Coronary artery (tissue), 2 donors: ENCODE results near the gene TAF4B.

Source experiments
- DNase-seq: peaks from one replicate; pipeline ENCODE4 v3.0.0-alpha.2; 2017; ENCODE audit warnings: low spot score
- H3K27ac ChIP-seq, 2 donors: fragments of 200-600 bp; sonication (generic); one replicate each; pipeline ENCODE4 v1.5.1; 2016 to 2019
- H3K4me3 ChIP-seq: fragments of 200-600 bp; sonication (generic); 2 replicates; pipeline ENCODE4 v1.5.1; 2016; ENCODE audit warnings: mild to moderate bottlenecking, moderate library complexity
- TF ChIP-seq, protein P1 (sequence below): fragments of 200-600 bp; sonication (generic); IDR thresholded peaks from one replicate; pipeline ENCODE4 v1.5.1; 2019; ENCODE audit warnings: antibody characterized with exemption

TAF4B gene

DNA sequence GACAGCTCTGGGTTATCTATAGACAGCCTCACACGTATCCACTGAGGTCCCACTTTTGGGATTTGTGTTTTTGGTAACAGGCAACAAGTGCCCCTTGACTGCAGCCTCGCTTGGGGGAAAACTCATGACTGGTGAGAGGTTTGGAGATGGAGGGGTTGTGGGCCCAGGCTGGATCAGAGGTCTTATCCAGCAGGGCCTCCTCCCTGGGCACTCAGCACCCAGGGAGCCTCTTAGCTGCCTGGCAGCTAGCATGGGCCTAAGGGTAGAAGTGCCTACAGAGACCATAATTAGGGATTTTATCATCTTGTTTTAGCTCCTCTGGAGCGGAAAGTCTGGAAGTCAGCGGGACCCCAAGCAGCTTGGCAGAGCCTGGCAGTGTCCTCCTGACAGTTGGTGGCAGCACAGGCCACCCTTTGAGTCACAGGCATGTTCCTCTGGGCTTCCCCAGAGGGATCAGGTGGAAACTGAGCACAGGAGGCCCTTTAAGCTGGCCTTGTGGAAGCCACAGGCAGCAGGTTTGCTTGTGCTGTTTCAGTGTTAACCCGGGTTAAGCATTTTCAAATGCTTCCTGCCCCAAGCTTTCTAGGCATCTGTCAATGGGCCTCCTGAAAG, 179.1 kb downstream of the TAF4B start:
- H3K27ac ChIP-seq: no peak overlapping the region

DNA sequence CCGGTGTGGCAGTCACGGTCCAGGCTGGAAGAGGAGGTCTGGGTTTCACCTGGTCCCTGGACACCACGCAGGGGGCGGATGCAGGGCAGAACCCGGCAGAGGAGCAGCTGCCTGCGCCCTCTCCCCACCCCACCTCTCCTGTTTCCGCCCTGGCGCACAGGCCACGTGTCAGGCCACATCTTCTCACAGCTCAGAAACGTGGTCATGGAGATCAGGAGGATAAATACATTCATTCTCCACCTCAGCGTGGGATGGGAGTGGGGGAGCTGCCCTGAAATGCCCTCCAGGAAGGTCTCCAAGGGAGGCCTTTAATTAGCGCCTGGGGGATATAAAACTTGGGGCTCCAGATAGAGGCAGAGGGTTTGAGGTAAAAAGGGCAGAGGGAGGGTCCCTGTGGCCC, 180.1 kb downstream of the TAF4B start:
- DNase-seq: no peak
- H3K4me3 ChIP-seq: no peak overlapping the region
- TF ChIP-seq, protein P1, sequence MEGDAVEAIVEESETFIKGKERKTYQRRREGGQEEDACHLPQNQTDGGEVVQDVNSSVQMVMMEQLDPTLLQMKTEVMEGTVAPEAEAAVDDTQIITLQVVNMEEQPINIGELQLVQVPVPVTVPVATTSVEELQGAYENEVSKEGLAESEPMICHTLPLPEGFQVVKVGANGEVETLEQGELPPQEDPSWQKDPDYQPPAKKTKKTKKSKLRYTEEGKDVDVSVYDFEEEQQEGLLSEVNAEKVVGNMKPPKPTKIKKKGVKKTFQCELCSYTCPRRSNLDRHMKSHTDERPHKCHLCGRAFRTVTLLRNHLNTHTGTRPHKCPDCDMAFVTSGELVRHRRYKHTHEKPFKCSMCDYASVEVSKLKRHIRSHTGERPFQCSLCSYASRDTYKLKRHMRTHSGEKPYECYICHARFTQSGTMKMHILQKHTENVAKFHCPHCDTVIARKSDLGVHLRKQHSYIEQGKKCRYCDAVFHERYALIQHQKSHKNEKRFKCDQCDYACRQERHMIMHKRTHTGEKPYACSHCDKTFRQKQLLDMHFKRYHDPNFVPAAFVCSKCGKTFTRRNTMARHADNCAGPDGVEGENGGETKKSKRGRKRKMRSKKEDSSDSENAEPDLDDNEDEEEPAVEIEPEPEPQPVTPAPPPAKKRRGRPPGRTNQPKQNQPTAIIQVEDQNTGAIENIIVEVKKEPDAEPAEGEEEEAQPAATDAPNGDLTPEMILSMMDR: no peak
- no peak overlapping the region for H3K27ac ChIP-seq

More for the DNA sequence above, 179.1 kb downstream of the TAF4B start:
- TF ChIP-seq, protein P1: no peak
- no peak for DNase-seq
- H3K4me3 ChIP-seq: no peak overlapping the region

DNA sequence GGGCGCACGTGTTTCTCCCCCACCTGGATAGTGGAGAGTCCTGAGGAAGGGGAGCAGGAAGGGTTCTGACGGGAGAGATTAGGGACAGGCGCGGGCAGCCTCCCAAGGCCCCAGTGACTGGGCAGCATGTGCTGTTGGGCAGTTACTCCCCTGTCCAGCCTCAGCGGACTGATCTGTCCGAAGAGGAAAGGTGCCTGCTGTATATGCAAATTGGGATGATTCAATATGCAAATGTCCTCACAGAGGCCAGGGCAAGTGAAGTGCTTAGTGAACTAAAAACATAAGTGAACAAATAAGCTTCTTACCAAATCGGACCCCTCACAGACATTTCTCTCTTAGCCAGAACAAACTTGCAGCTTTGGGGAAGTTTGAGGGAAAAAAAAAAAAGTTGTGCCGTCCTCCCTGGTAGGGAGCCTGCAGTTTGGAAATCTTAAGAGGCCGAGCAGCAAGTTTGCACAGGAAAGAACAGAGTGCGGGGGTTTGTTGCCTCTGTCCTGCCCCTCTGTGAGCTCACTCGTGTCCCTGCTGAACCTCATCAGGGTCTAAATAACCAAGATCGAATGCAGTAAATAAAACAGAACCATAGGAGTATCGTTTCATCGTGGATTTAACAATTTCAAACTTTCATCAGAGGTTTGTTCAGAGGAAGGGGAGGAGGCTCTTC, 180.7 kb downstream of the TAF4B start:
- DNase-seq: no peak
- no peak overlapping the region for H3K27ac ChIP-seq
- no peak overlapping the region for H3K4me3 ChIP-seq
- TF ChIP-seq, protein P1: no peak

DNA sequence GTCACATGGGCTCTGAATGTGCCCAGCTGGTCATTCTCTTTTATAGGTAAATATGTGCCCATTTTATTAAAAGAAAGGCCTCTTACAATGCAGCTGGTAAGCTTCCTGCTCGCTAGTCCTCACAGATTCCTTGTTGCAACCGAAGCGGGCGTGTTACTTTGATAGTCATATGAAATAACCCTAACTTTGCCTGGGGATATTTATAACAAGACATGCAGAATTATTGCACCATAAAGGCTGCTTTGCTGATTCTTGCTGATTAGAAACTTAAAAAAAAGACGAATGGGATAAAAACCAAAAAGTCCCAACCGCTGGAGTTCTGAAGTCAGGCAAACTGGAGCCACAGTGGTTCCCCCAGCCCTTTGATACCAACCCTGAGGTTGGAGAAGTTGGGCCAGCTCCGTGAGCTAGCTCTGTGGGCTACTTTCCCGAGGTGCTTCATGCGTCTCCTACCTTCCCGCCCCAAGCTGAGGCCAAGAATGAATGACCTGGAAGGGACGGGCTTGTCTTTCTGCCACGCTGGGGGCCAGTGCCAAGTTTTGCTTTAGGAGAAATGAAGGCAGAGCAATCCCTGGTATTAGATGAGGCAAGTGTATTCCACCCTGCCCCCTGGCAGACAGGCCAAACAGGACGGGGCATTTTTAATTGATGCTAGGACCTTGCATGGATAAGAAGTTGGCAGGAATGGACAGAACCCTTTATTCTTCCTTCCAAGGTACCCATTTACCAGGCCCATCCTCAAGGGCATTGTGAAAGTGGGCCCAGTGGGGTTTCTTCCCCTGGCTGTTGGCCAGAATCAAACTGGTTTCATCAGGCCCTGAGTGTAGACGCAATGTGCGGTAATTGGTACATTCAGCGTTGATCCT, 181.7 kb downstream of the TAF4B start:
- no peak overlapping the region for H3K4me3 ChIP-seq
- no peak for DNase-seq
- no peak overlapping the region for H3K27ac ChIP-seq
- TF ChIP-seq, protein P1: no peak

DNA sequence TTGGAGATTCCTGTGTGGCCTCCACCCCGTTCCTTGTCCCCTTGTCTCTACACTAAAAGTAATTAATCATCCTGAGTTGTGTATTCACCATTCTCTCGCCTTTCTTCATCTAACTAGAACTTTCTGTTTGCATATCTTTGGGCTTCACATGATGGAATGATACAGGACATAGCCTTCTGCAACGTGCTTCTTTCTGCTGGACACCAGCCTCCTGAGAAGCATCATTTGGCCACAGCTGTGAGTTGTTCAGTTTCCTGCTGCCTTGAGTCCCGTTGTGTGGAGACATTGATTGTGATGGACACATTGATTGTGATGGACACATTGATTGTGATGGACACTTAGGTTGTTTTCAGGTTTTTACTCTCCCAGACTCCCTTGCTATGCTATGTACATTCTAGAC, 182.8 kb downstream of the TAF4B start:
- no peak for DNase-seq
- TF ChIP-seq, protein P1: no peak
- Histone ChIP-seq H3K4me3 (no peak overlapping the region), H3K27ac (no peak overlapping the region)

DNA sequence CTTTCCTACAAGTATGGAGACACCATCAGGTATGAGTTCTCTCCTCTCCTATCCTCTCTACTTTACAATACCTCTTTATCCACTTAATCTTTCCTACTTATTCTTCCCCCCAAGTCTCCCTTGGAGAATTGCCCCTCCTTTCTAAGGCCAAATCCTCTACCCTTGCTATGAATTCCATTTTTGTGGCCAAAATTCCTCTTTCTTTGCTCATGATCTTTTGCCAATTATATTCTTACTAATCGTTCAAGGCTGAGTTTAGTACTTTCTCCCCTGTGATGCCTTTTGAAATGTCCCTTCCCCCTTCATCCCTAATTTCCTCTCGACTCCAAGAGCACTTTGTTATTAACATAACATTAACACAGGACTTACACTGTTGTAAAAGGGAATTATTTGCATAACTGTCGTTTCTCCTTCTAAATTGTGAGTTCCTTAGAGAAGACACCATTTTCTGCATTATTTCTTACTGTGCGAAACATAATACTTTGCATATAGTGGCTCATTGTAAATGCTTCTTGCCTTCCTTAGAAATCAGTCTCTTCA, 188.7 kb downstream of the TAF4B start:
- no peak for DNase-seq
- no peak overlapping the region for H3K4me3 ChIP-seq
- no peak overlapping the region for H3K27ac ChIP-seq
- TF ChIP-seq, protein P1: no peak
